K562 (cell line): ENCODE measurements around the gene CAGE1. TPM values are rescaled to one million over a fixed set of nuclear protein-coding genes. Genes with fewer than 3 reads are reported as not detected.

Experiments used
- AFF1 ChIP-seq, 2 experiments: fragments of 450-650 bp; IDR thresholded peaks; 2 replicates each; pipeline ENCODE4 v1.6.1; 2018; ENCODE audit warnings: mild to moderate bottlenecking in 2 of 2, low read depth in 1 of 2; ENCODE audit not compliant: partially characterized antibody in 2 of 2
- DIDO1 ChIP-seq: fragments of 450-650 bp; IDR thresholded peaks from 2 replicates; pipeline ENCODE4 v1.6.1; 2016; ENCODE audit warnings: low read depth, missing biosample characterization, missing genetic modification characterization
- GABPA ChIP-seq: fragments of 200-800 bp; sonication (Bioruptor generic); conservative IDR thresholded peaks from 2 replicates; pipeline ENCODE4 v1.6.1; 2016; ENCODE audit warnings: low read depth, missing genetic modification characterization, missing compliant biosample characterization
- HEY1 ChIP-seq: fragments of 250-450 bp; sonication (Bioruptor Pico); IDR thresholded peaks from 2 replicates; pipeline ENCODE4 v1.5.0; 2020; ENCODE audit warnings: mild to moderate bottlenecking, moderate library complexity, borderline replicate concordance
- HNRNPL ChIP-seq: fragments of 200-400 bp; formaldehyde crosslinking; IDR thresholded peaks from 2 replicates; pipeline ENCODE4 v1.6.1; 2017; ENCODE audit warnings: low read depth, mild to moderate bottlenecking, low read length
- JUNB ChIP-seq: fragments of 450-650 bp; formaldehyde crosslinking; conservative IDR thresholded peaks from 2 replicates; pipeline ENCODE4 v1.4.0; 2020; ENCODE audit warnings: mild to moderate bottlenecking
- PBX2 ChIP-seq, 2 experiments: IDR thresholded peaks in 1 of 2; conservative IDR thresholded peaks in 1 of 2; 2 replicates each; pipeline ENCODE4 v1.6.1; 2016; ENCODE audit warnings: low read depth in 2 of 2, mild to moderate bottlenecking in 1 of 2, missing compliant biosample characterization in 1 of 2, missing genetic modification characterization in 1 of 2, moderate library complexity in 1 of 2
- TARDBP ChIP-seq: fragments of 450-650 bp; IDR thresholded peaks from 2 replicates; pipeline ENCODE4 v1.6.1; 2016
- TEAD1 ChIP-seq, 2 experiments: fragments of 450-650 bp in 1 of 2; sonication (generic) in 1 of 2; formaldehyde crosslinking; IDR thresholded peaks; 2 replicates each; pipeline versions ENCODE4 v1.4.0 to v1.8.0; 2020 to 2022; ENCODE audit warnings: mild to moderate bottlenecking in 2 of 2, missing genetic modification reagents in 1 of 2
- TGIF2 ChIP-seq: sonication (generic); formaldehyde crosslinking; IDR thresholded peaks from 2 replicates; pipeline ENCODE4 v1.8.1; 2022; ENCODE audit warnings: mild to moderate bottlenecking, missing genetic modification reagents, moderate library complexity
- ZNF217 ChIP-seq: sonication (generic); formaldehyde crosslinking; IDR thresholded peaks from 2 replicates; pipeline ENCODE4 v1.8.0; 2022; ENCODE audit warnings: mild to moderate bottlenecking, missing genetic modification reagents
- ZNF830 ChIP-seq: fragments of 250-450 bp; sonication (Bioruptor Pico); IDR thresholded peaks from 2 replicates; pipeline ENCODE4 v1.5.0; 2021; ENCODE audit warnings: mild to moderate bottlenecking
- polyA plus RNA-seq, 8 experiments: library from polyadenylated mRNA; depleted of rRNA in 4 of 8; stranded (reverse) in 5 of 8; unstranded in 3 of 8; fragments of >200 nt; fragmentation: Nextera tagmentation in 2 of 8; fragmentation: Illumina TruSeq in 1 of 8; extraction: Ambion mirVana in 2 of 8; extraction: Trizol in 1 of 8; gene quantifications; 2 replicates each; pipeline versions ENCODE4 v1.2.1 to v1.2.3, GENCODE V29; 2011 to 2014; ENCODE audit warnings: inconsistent platforms in 1 of 8, missing spikeins in 1 of 8
- total RNA-seq, 7 experiments: library from RNA; depleted of rRNA in 6 of 7; stranded (reverse); fragments of >200 nt in 6 of 7; fragmentation: Illumina TruSeq in 2 of 7; extraction: Trizol in 2 of 7; gene quantifications; 2 replicates each; pipeline versions ENCODE4 v1.2.1 to v1.2.3, GENCODE V29; 2011 to 2021; ENCODE audit warnings: low replicate concordance in 1 of 7
- TF ChIP-seq, protein P1 (sequence below): sonication (generic); formaldehyde crosslinking; IDR thresholded peaks from 2 replicates; pipeline ENCODE4 v1.8.1; 2023; ENCODE audit warnings: mild to moderate bottlenecking, missing genetic modification reagents
- TF ChIP-seq, protein P2 (sequence below): sonication (generic); formaldehyde crosslinking; IDR thresholded peaks from 2 replicates; pipeline ENCODE4 v1.4.0; 2020; ENCODE audit warnings: mild to moderate bottlenecking, missing genetic modification reagents

Gene CAGE1
- total and polyA plus RNA-seq, 9 of the 15 experiments (the other 6 are each of a cell fraction or from before 2014, with no cell fraction given): 0.13 to 0.33 (median 0.18) TPM; not detected in 4

GRCh38 chr6:7389451-7390225 lies at the start of gene CAGE1, which contains the start of gene RIOK1 (continued):
- TF ChIP-seq, protein P1, sequence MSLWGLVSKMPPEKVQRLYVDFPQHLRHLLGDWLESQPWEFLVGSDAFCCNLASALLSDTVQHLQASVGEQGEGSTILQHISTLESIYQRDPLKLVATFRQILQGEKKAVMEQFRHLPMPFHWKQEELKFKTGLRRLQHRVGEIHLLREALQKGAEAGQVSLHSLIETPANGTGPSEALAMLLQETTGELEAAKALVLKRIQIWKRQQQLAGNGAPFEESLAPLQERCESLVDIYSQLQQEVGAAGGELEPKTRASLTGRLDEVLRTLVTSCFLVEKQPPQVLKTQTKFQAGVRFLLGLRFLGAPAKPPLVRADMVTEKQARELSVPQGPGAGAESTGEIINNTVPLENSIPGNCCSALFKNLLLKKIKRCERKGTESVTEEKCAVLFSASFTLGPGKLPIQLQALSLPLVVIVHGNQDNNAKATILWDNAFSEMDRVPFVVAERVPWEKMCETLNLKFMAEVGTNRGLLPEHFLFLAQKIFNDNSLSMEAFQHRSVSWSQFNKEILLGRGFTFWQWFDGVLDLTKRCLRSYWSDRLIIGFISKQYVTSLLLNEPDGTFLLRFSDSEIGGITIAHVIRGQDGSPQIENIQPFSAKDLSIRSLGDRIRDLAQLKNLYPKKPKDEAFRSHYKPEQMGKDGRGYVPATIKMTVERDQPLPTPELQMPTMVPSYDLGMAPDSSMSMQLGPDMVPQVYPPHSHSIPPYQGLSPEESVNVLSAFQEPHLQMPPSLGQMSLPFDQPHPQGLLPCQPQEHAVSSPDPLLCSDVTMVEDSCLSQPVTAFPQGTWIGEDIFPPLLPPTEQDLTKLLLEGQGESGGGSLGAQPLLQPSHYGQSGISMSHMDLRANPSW (CRISPR knock-in tag): peak; percentile 88
- TF ChIP-seq ZNF830 (CRISPR knock-in tag) (no peak), TARDBP (peak; percentile 65; the same call in 1 of the 2 replicates), HNRNPL (0 out of 2 replicates have a peak, but pooled peaks have one; percentile 39), TEAD1 (CRISPR knock-in tag; IDR thresholded peaks at IDR 0.05) (peak; percentile 15 to 45; a peak in 1 of 4 replicates), TGIF2 (CRISPR knock-in tag) (0 out of 2 replicates have a peak, but pooled peaks have one; percentile 80), AFF1 (IDR thresholded peaks at IDR 0.05; ENCODE audit: low read depth in 1 of 2, partially characterized antibody in 2 of 2) (peak in 1 of 2 experiments; percentile 65), ZNF217 (CRISPR knock-in tag) (no peak), JUNB (CRISPR knock-in tag) (no peak), PBX2 (CRISPR knock-in tag; IDR thresholded peaks at IDR 0.05; ENCODE audit: low read depth) (no peak), PBX2 (tag; conservative IDR thresholded peaks at IDR 0.05; ENCODE audit: low read depth) (peak; percentile 63), DIDO1 (tag) (peak; percentile 86), GABPA (peak; percentile 100), HEY1 (CRISPR knock-in tag) (no peak)
- TF ChIP-seq, protein P2, sequence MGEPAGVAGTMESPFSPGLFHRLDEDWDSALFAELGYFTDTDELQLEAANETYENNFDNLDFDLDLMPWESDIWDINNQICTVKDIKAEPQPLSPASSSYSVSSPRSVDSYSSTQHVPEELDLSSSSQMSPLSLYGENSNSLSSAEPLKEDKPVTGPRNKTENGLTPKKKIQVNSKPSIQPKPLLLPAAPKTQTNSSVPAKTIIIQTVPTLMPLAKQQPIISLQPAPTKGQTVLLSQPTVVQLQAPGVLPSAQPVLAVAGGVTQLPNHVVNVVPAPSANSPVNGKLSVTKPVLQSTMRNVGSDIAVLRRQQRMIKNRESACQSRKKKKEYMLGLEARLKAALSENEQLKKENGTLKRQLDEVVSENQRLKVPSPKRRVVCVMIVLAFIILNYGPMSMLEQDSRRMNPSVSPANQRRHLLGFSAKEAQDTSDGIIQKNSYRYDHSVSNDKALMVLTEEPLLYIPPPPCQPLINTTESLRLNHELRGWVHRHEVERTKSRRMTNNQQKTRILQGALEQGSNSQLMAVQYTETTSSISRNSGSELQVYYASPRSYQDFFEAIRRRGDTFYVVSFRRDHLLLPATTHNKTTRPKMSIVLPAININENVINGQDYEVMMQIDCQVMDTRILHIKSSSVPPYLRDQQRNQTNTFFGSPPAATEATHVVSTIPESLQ: peak; percentile 22; the same call in 1 of the 2 replicates
